LoVo (cell line): ENCODE data around the gene RGS12.

Experiments
- DNase-seq: peaks from one replicate; pipeline ENCODE4 v3.0.0-alpha.2; 2016; ENCODE audit warnings: low spot score

The RGS12 gene

GRCh38 chr4:3255611-3256186 is 37.1 kb upstream of the RGS12 start:
- DNase-seq: no peak

GRCh38 chr4:3256230-3257102 is 36.4 kb upstream of the RGS12 start:
- DNase-seq: no peak

GRCh38 chr4:3257103-3257555 is 35.7 kb upstream of the RGS12 start:
- peak; percentile 19 for DNase-seq

- DNase-seq: no peak
Observed at GRCh38 chr4:3257556-3258482, 35.0 kb upstream of the RGS12 start.

DNA sequence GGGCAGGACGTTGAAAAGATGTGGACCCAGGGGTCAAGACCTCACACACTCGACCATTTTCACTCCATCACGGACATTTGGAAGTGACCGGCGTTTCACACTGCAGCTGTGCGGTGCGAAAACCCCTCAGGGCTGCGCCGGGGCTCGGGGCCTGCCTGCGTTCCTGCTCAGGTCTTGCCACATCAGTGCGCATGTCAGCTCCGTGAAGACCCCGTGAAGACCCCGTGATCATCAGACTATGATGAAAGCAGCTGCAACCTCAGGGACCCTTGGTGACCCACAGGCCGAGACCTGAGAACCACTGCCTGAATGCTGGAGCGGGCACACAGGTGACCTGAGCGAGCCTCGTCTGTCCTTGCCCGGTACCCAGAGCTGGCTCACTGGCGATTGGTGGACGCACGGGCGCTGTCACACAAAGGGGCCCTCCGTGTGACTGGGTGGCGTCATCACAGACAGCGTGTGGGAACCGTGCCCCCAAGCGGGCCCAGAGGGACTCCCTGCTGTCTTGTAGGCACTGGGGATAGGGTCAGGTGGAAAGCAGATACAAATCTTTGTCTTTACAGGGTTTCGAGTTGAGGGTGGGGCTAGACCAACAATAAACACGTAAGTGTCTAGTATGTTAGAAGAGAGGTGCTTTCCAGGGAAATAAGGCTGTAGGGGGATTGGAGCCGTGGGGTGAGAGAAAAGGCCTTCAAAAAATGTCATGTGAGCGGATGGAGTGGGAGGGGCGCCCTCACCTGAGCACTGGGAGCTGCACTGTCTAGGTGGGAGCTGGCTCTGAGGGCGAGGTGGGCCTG is 31.2 kb upstream of the RGS12 start:
- DNase-seq: no peak

DNA sequence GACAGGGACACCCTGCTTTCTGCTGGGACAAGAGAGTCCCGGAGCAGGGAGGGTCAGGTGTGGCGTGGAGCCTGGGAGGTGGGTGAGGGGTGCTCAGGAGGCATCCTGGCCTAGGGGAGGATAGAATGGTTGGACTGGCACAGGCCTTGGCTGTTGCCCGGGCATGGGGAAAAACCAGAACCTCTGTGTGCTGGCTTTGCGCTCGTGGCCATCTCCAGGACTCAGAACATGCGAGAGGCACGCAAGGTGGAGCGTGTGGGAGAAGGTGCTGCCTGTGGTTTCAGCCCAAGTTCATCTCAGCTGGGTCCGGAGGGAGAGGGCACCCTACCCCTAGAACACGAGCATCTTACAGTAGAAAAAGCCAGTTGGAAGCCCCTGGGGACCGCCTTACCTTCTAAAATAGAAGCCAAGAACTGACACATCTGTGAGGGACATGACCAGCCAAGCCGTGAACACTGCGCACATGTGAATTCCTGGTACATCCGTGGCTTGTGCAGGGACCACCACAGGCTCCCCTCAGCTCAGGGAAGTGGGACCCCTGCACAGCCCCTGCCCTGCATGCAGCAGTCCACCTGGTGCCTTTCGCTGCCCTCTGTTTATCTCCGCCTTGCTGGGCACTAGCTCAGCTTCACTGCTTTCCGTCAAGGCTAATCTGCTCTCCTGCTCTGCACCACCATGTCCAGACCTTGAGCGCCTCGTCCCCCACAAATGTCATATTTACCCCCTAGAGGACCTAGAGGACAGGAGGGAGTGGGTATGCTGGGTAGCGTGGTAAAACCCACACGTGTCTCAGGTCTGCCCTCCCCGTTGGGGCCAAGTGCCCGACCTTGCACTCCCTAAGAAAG is 30.4 kb upstream of the RGS12 start:
- DNase-seq: no peak

- DNase-seq: no peak
Observed at GRCh38 chr4:3263053-3263875, 29.6 kb upstream of the RGS12 start.

DNA sequence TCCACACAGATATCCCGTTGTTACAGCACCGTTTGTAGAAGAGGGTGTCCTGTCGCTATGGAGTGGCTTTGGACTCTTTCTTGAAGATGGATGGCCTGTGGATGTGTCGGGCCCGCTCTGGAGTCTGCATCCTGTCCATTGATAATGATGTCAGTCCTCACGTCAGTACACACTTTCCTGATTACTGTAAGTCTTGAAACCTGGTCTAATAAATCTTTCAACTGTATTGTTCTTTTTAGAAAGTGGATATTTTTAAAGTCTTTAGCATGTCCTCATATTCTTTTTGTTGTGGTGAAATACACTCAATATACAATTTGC is 29.0 kb upstream of the RGS12 start:
- no peak for DNase-seq

DNA sequence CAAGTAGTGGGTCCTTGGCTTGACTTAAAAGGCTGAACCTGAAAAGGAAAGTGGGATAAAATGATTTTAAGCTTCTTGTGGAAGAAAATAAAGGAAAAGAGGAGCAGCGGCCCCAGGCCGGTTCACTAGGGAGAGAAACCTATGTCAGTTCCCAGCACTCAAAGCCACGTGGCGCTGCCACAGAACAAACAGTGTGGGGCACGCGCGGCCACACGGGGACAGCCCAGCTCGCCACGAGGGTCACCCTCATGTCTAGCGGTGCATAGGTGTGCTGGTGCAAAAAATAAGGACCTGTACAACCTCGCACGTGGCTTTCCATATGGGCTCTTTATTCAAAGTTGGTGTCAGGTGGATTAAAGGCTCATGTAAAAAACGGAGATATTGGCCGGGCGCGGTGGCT is 26.7 kb upstream of the RGS12 start:
- DNase-seq: no peak

DNA sequence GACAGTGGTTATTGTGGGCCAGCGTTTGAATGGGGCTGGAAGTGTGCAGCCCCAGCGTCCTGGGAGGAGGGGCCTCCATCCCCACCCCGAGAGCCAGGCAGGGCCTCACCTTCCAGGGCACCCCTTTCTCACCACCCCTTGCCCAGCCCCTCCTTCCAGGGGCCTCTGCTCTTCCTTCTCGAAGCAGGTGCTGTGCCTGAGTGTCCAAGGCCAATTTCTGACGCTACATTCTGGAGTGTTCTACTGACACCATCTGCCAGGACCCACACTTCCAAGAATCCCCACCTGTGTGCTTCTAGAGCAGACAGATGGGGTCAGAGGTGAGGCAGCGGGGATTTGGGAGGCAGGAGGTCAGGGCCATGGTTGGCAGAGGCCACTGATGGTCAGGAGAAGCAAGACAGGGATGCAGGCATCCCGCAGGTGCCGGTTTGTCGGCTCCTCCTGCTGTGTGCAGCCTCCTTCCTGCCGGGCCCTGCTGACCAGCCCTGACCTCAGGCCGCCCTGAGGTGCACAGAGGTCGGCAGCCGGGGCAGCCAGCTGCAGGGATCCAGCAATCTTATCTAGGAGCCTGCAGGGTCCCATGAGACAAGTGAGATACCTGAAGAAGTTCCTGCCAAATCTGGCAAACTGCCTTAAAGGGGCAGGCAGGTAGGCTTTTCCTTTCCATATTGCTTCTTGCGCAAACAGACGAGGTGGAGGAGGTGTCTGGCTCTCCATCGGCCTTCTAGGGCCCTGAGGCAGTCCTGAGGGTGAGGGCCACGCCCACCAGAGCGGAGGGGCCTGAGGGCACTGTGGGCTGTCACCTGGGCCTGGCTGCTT is 25.0 kb upstream of the RGS12 start:
- DNase-seq: no peak

DNA sequence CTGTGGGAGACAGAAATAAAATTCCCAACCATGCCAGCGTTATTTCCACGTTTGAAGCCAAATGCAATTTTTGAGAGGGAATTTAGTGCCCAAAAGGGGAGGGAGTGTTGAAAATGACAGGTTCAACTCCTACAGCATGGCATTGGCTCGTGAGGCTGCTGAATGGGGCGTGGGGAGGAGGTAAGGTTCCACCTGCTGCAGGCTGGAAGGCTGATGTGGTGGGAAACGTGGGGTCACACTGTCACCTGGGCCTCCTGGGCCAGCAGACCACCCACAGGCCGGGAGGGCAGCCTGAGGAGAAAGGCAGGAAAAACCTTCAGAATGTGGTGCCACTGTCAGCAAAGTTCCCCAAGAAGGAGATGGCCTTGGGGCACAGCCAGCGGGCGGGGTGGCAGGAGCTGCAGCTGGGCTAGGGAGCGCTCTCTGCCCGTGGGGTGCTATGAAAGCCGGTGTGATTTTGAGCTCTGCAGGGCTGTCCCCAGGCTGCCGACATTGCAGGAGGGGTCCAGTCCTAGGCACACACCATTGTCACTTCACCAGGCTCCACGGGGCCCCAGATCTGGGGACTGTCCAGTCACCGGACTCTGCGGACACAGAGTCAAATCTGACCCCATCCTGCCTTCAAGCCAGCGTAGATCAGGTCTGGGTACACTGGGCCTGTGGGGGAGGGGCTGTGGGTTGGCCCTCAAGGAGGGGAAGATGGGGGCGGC is 24.3 kb upstream of the RGS12 start:
- no peak for DNase-seq

GRCh38 chr4:3269105-3269927 is 23.5 kb upstream of the RGS12 start:
- DNase-seq: no peak

GRCh38 chr4:3269991-3270611 is 22.7 kb upstream of the RGS12 start:
- no peak for DNase-seq

- DNase-seq: no peak
Observed at GRCh38 chr4:3271131-3271530, 21.7 kb upstream of the RGS12 start.

- DNase-seq: no peak
Observed at GRCh38 chr4:3276986-3277385, 15.8 kb upstream of the RGS12 start.

DNA sequence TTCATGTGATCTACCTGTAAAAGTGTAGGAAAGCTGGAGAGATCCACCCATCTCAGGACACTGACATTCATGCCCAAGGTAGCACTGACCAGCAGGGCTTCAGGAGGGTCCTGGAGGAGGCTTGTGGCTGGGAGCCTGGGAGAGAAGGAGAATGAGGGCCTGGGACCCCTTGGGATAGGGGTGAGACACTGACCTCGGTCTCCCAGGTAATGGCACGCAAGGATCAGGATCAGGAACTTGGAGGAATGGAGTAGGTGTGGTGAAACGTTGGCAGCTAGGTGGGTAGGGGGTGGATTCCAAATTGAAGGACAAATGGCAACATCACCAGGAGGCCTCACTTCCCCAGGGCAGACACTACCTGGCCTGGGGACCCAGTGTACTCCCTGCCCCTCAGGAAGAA is 12.4 kb upstream of the RGS12 start:
- no peak for DNase-seq

DNA sequence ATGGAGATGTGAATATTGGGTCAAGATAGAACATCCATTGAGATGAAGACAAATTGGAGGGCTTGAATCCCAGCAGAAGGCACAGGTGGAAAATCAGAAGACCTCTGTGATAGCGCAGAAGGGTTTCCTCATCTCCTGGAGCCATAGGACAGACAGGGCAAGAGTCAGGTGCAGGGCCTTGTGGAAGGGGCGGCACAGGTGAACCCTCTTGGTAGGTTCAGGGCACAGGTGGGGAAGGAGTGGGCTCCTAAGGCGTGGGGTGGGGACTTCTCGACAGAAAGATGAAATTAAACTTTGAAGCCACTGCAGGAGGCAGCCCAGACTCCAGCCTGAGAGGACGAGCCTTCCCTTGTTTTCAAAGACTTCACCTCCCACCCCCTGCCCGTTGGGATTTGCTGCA is 9.3 kb upstream of the RGS12 start:
- DNase-seq: no peak
